GM19455 (cell line): ENCODE measurements around the gene GPS1.

Experiments used
- ATAC-seq: cut with Tn5 transposase; IDR thresholded peaks from one replicate; pipeline ENCODE4 v1.9.1; 2021; ENCODE audit not compliant: unreplicated experiment

GPS1 gene

GRCh38 chr17:82041144-82041814 lies 10.4 kb upstream of the GPS1 start:
- ATAC-seq: no peak

- no peak for ATAC-seq
Observed at GRCh38 chr17:82042649-82043048, 9.0 kb upstream of the GPS1 start.

- no peak for ATAC-seq
Observed at GRCh38 chr17:82043507-82043906, 8.2 kb upstream of the GPS1 start.

GRCh38 chr17:82045936-82046484 lies 5.7 kb upstream of the GPS1 start:
- ATAC-seq: no peak

- no peak for ATAC-seq
Observed at GRCh38 chr17:82046903-82047302, 4.8 kb upstream of the GPS1 start.

- no peak for ATAC-seq
Observed at GRCh38 chr17:82047379-82047778, 4.3 kb upstream of the GPS1 start.

- ATAC-seq: no peak
Observed at GRCh38 chr17:82047914-82048570, 3.7 kb upstream of the GPS1 start.

- ATAC-seq: no peak
Observed at GRCh38 chr17:82048571-82048971, 3.1 kb upstream of the GPS1 start.

GRCh38 chr17:82049106-82049505 lies 2.6 kb upstream of the GPS1 start:
- no peak for ATAC-seq

GRCh38 chr17:82049521-82049971 lies 2.2 kb upstream of the GPS1 start:
- no peak for ATAC-seq

GRCh38 chr17:82050152-82050760 lies 1.4 kb upstream of the GPS1 start:
- ATAC-seq: no peak

GRCh38 chr17:82050761-82051641 lies 697 bp upstream of the GPS1 start:
- no peak for ATAC-seq

GRCh38 chr17:82052638-82053059 lies 951 bp downstream of the GPS1 start:
- ATAC-seq: no peak

- no peak for ATAC-seq
Observed at GRCh38 chr17:82053130-82053529, 1.4 kb downstream of the GPS1 start.

- ATAC-seq: no peak
Observed at GRCh38 chr17:82053556-82054263, 2.0 kb downstream of the GPS1 start.

- no peak for ATAC-seq
Observed at GRCh38 chr17:82054351-82055022, 2.8 kb downstream of the GPS1 start.

- no peak for ATAC-seq
Observed at GRCh38 chr17:82055023-82055964, 3.6 kb downstream of the GPS1 start.

- no peak for ATAC-seq
Observed at GRCh38 chr17:82055965-82056728, 4.4 kb downstream of the GPS1 start.
